Activated CD8-positive, alpha-beta memory T cell treated with anti-CD3 and anti-CD28 coated beads, Interleukin-2, amount 50 U/mL, for 48 hours (primary cell): ENCODE data around the gene CCDC187.
A peak's percentile ranks its signal among the peaks of the same experiment; 100 is the strongest.
"Not testable (repeated sequence)": the region's sequence is repeated elsewhere in the genome, so short reads cannot be mapped to it uniquely, and the experiment has no call there.

Experiments
- DNase-seq: peaks from one replicate; pipeline ENCODE4 v3.0.0-alpha.2; 2020

Gene CCDC187

GRCh38 chr9:136326761-136327303, 22.9 kb upstream of the CCDC187 start:
- no peak for DNase-seq

- DNase-seq: no peak
These were observed 22.3 kb upstream of the CCDC187 start for GRCh38 chr9:136326061-136326760.

- no peak for DNase-seq
These were observed 21.5 kb upstream of the CCDC187 start for GRCh38 chr9:136325358-136325757.

- DNase-seq: no peak
These were observed 20.8 kb upstream of the CCDC187 start for GRCh38 chr9:136324501-136325300.

- no peak for DNase-seq
These were observed 19.5 kb upstream of the CCDC187 start for GRCh38 chr9:136323371-136323789.

GRCh38 chr9:136322756-136323330, 18.9 kb upstream of the CCDC187 start:
- DNase-seq: no peak

- no peak for DNase-seq
These were observed 17.7 kb upstream of the CCDC187 start for GRCh38 chr9:136321561-136321960.

GRCh38 chr9:136320972-136321371, 17.1 kb upstream of the CCDC187 start:
- DNase-seq: not testable (repeated sequence)

GRCh38 chr9:136319955-136320354, 16.1 kb upstream of the CCDC187 start:
- not testable (repeated sequence) for DNase-seq

- DNase-seq: not testable (repeated sequence)
These were observed 15.3 kb upstream of the CCDC187 start for GRCh38 chr9:136319244-136319643.

- DNase-seq: no peak
These were observed 14.9 kb upstream of the CCDC187 start for GRCh38 chr9:136318776-136319241.

GRCh38 chr9:136318111-136318775, 14.3 kb upstream of the CCDC187 start:
- no peak for DNase-seq

GRCh38 chr9:136317695-136318094, 13.8 kb upstream of the CCDC187 start:
- no peak for DNase-seq

- DNase-seq: no peak
These were observed 13.2 kb upstream of the CCDC187 start for GRCh38 chr9:136316896-136317676.

- DNase-seq: no peak
These were observed 12.4 kb upstream of the CCDC187 start for GRCh38 chr9:136316271-136316751.

- no peak for DNase-seq
These were observed 11.1 kb upstream of the CCDC187 start for GRCh38 chr9:136314944-136315343.

- DNase-seq: no peak
These were observed 10.1 kb upstream of the CCDC187 start for GRCh38 chr9:136314056-136314416.

- no peak for DNase-seq
These were observed 9.5 kb upstream of the CCDC187 start for GRCh38 chr9:136313111-136314055.

- peak; percentile 76 for DNase-seq
These were observed 8.5 kb upstream of the CCDC187 start for GRCh38 chr9:136312436-136312835.

GRCh38 chr9:136312009-136312375, 8.1 kb upstream of the CCDC187 start:
- DNase-seq: no peak
